Esophagus squamous epithelium (tissue), 5 donors: Measurements from ENCODE around the gene TCN2. TPM values are rescaled to one million over a fixed set of nuclear protein-coding genes. Genes with fewer than 3 reads are reported as not detected.
A peak's percentile ranks its signal among the peaks of the same experiment; 100 is the strongest.

Experiments
- DNase-seq: peaks from one replicate; lab custom pipeline; 2025; lab: John Stamatoyannopoulos, UW
- H3K27ac ChIP-seq, 4 donors: fragments of 200-600 bp; sonication (generic); one replicate each; pipeline ENCODE4 v1.5.1; 2016 to 2019; ENCODE audit warnings: mild to moderate bottlenecking in 1 of 4
- H3K27me3 ChIP-seq, 4 donors: fragments of 200-600 bp; sonication (generic); 1 replicate in 3 of 4; 2 replicates in 1 of 4; pipeline versions ENCODE4 v1.5.1 to v1.6.0; 2017 to 2021; ENCODE audit warnings: antibody characterized with exemption in 1 of 4
- H3K36me3 ChIP-seq, 3 donors: fragments of 200-600 bp; sonication (generic); one replicate each; pipeline ENCODE4 v1.5.1; 2016 to 2019
- H3K4me1 ChIP-seq, 3 donors: fragments of 200-600 bp; sonication (generic); one replicate each; pipeline ENCODE4 v1.5.1; 2017 to 2019
- H3K4me3 ChIP-seq, 4 donors: fragments of 200-600 bp; sonication (generic); 1 replicate in 3 of 4; 2 replicates in 1 of 4; pipeline ENCODE4 v1.5.1; 2016 to 2019; ENCODE audit warnings: mild to moderate bottlenecking in 2 of 4, moderate library complexity in 1 of 4
- H3K9me3 ChIP-seq, 3 donors: fragments of 200-600 bp; sonication (generic); one replicate each; pipeline ENCODE4 v1.5.1; 2016 to 2019
- POLR2A ChIP-seq, 4 donors: fragments of 450-650 bp; IDR thresholded peaks; one replicate each; pipeline ENCODE4 v1.6.1; 2017; ENCODE audit warnings: antibody characterized with exemption in 4 of 4, mild to moderate bottlenecking in 4 of 4, moderate library complexity in 3 of 4
- WGBS, 2 donors: methylation state at CpG; one replicate each; pipeline ENCODE4 v1.1.5; 2018; 5-methylcytosine and 5-hydroxymethylcytosine counted together
- intact Hi-C: fragments of 100-400 bp; cut with DNase I; formaldehyde crosslinking; loops from one replicate; pipeline ENCODE4 v1.15.0; 2022
- total RNA-seq, 4 donors: library from RNA; depleted of rRNA; stranded (reverse); fragments of >200 nt; gene quantifications; one replicate each; pipeline ENCODE4 v1.1.0, GENCODE V29; 2016
- TF ChIP-seq, protein P1 (sequence below), 6 experiments: fragments of 450-650 bp in 4 of 6; fragments of 200-600 bp in 2 of 6; sonication (generic) in 2 of 6; IDR thresholded peaks; one replicate each; pipeline ENCODE4 v1.5.1; 2016 to 2019; ENCODE audit warnings: antibody characterized with exemption in 6 of 6, mild to moderate bottlenecking in 4 of 6, moderate library complexity in 4 of 6
- donor health status: DM: yes; HTN: yes; CAD: no.

TCN2 gene
- total RNA-seq, 4 donors from 2014 or later = 1.9 to 20.4 (median 10.4) TPM

DNA sequence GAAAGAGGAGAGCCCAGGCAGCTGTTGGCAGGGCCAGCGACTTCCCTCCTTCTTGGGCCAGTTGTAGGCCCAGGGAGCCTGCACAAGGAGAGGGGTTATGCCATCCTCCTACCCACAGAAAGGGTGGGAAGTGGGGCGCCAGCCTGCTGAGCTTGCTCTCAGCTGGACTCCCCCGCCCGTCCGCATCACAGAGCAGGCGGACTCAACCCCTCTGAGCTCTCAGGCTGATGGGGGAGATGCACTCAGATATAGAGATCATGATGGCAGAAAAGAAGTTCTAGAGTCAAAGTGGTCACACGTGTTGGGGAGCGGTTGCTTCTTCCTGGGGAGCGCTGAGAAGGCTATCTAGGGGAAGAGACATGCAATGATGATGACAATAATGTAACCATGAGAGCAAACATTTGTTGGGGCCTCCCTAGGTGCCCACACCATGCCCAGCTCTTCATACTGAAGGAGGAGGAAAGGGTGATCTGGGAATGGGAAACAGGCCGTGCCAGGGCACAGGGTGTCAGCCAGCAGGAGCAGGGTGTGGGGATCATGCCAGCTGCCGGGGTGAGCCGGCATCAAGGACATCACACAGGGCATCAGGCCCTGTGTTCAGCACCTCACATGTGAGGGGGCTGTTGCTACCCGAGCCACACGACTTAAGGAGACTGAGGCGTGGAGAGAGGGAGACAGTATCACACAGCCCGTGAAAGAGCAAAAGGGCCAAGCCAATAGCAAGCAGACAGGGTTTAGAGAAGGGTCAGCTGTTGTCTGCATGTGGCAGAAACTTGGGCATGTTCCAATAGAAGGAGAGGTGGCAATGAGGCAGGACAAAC is 36.3 kb downstream of the TCN2 start:
- H3K4me1 ChIP-seq = peaks cover 0 to 19% (median 0%) of the 10 kb centered on the region in 3 donors
- H3K27ac ChIP-seq = no peak overlapping the region
- no peak for DNase-seq
- intact Hi-C loops = no loop called here
- no peak overlapping the region for H3K4me3 ChIP-seq
- no peaks in the 10 kb centered on the region for H3K9me3 ChIP-seq
- WGBS, 2 donors = 82 to 89% methylated on average over 15 to 16 of the region's 16 CpGs
- H3K27me3 ChIP-seq = no peaks in the 10 kb centered on the region
- H3K36me3 ChIP-seq = peaks cover 0 to 14% (median 0%) of the 10 kb centered on the region in 3 donors
- TF ChIP-seq, protein P1, sequence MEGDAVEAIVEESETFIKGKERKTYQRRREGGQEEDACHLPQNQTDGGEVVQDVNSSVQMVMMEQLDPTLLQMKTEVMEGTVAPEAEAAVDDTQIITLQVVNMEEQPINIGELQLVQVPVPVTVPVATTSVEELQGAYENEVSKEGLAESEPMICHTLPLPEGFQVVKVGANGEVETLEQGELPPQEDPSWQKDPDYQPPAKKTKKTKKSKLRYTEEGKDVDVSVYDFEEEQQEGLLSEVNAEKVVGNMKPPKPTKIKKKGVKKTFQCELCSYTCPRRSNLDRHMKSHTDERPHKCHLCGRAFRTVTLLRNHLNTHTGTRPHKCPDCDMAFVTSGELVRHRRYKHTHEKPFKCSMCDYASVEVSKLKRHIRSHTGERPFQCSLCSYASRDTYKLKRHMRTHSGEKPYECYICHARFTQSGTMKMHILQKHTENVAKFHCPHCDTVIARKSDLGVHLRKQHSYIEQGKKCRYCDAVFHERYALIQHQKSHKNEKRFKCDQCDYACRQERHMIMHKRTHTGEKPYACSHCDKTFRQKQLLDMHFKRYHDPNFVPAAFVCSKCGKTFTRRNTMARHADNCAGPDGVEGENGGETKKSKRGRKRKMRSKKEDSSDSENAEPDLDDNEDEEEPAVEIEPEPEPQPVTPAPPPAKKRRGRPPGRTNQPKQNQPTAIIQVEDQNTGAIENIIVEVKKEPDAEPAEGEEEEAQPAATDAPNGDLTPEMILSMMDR (IDR thresholded peaks at IDR 0.05) = no peak
- TF ChIP-seq POLR2A (IDR thresholded peaks at IDR 0.05) = no peak

DNA sequence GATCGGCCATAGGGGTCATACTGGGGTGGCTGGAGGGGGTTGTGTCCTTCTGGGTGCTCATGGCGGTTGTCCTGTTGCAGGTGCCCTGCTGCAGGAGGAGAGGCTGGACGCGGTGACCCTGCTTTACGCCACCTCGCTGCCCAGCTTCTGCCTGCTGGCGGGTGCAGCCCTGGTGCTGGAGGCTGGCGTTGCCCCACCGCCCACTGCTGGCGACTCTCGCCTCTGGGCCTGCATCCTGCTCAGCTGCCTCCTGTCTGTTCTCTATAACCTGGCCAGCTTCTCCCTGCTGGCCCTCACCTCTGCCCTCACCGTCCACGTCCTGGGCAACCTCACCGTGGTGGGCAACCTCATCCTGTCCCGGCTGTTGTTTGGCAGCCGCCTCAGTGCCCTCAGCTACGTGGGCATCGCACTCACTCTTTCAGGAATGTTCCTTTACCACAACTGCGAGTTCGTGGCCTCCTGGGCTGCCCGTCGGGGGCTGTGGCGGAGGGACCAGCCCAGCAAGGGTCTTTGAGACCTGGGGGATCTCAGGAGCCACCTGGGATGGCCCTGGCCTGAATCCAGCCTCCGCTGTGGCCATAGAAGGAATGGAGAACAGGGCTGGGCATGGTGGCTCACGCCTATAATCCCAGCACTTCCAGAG is 39.7 kb downstream of the TCN2 start:
- Histone ChIP-seq H3K4me3 (no peak overlapping the region), H3K9me3 (no peaks in the 10 kb centered on the region), H3K4me1 (peaks cover 8 to 21% (median 11%) of the 10 kb centered on the region in 3 donors), H3K27me3 (no peaks in the 10 kb centered on the region), H3K36me3 (peaks cover 0 to 14% (median 0%) of the 10 kb centered on the region in 3 donors), H3K27ac (no peak overlapping the region)
- no peak for TF ChIP-seq POLR2A (IDR thresholded peaks at IDR 0.05)
- TF ChIP-seq, protein P1 (IDR thresholded peaks at IDR 0.05) = no peak
- WGBS, 2 donors = 87 to 90% methylated on average over 3 to 11 of the region's 25 CpGs
- no peak for DNase-seq
- intact Hi-C loops = no loop called here

DNA sequence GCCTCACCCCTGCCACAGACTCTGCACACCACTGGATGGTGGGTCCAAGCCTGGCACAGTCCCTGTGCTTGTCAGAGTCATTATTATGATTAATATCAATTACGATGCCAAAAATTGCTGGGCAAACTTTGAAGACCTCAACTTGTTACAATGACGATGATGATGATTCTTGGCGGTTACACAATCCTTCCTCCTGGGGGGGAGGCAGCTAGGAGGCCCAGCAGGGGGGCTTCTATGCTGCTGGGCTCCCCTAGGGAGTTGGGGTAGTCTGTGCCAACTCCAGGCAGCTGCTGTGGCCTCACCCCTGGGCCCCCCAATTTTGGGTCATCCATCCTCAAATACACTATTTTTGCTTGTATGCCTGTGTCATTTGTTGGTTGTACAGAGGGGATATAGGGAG is 40.6 kb downstream of the TCN2 start:
- H3K27me3 ChIP-seq = no peaks in the 10 kb centered on the region
- DNase-seq = no peak
- H3K4me3 ChIP-seq = no peak overlapping the region
- no peak overlapping the region for H3K27ac ChIP-seq
- 17 to 70% methylated on average over 1 to 3 of the region's 3 CpGs for WGBS, 2 donors
- H3K9me3 ChIP-seq = no peaks in the 10 kb centered on the region
- H3K4me1 ChIP-seq = peaks cover 8 to 21% (median 11%) of the 10 kb centered on the region in 3 donors
- intact Hi-C loops = no loop called here
- TF ChIP-seq, protein P1 (IDR thresholded peaks at IDR 0.05) = no peak
- TF ChIP-seq POLR2A (IDR thresholded peaks at IDR 0.05) = no peak
- peaks cover 0 to 14% (median 0%) of the 10 kb centered on the region in 3 donors for H3K36me3 ChIP-seq

DNA sequence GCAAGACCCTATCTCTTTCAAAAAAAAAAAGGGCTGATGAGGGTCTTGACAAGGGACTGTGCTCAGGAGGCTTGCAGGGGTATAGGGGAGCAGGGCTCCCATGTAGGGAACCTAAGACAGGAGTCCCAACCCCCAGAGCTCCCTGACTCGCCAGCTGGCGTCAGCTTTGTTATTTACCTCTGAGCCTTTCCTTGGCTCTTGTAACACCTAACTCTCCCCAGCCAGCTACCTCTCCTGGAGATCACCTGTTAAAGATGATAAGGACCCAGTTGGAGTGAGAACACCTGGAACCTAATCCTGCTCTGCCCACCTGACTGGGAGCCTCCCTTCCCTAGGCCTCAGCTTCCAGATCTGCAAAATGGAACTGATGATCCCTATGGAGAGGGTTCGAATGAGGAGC is 41.9 kb downstream of the TCN2 start:
- Histone ChIP-seq H3K9me3 (no peaks in the 10 kb centered on the region), H3K27ac (peak overlapping the region in 3 of 4 donors; percentile 34 to 71 (median 62)), H3K4me3 (no peak overlapping the region), H3K36me3 (peaks cover 0 to 14% (median 0%) of the 10 kb centered on the region in 3 donors), H3K4me1 (peaks cover 8 to 21% (median 11%) of the 10 kb centered on the region in 3 donors), H3K27me3 (no peaks in the 10 kb centered on the region)
- intact Hi-C loops = no loop called here
- no peak for DNase-seq
- 87 to 90% methylated on average over 3 of the region's 3 CpGs for WGBS, 2 donors
- TF ChIP-seq POLR2A (IDR thresholded peaks at IDR 0.05) = no peak
- TF ChIP-seq, protein P1 (IDR thresholded peaks at IDR 0.05) = no peak
